GM18505 (cell line): ENCODE results near the gene BLOC1S1.
A peak's percentile ranks its signal among the peaks of the same experiment; 100 is the strongest.

Source experiments
- ATAC-seq: cut with Tn5 transposase; IDR thresholded peaks from one replicate; pipeline ENCODE4 v1.9.1; 2021; ENCODE audit not compliant: unreplicated experiment
- POLR2A ChIP-seq: IDR thresholded peaks from 4 replicates; pipeline ENCODE4 v1.6.1; 2011; ENCODE audit warnings: borderline replicate concordance; ENCODE audit not compliant: insufficient read depth, insufficient read length; ENCODE audit errors: extremely low read depth

The BLOC1S1 gene

DNA sequence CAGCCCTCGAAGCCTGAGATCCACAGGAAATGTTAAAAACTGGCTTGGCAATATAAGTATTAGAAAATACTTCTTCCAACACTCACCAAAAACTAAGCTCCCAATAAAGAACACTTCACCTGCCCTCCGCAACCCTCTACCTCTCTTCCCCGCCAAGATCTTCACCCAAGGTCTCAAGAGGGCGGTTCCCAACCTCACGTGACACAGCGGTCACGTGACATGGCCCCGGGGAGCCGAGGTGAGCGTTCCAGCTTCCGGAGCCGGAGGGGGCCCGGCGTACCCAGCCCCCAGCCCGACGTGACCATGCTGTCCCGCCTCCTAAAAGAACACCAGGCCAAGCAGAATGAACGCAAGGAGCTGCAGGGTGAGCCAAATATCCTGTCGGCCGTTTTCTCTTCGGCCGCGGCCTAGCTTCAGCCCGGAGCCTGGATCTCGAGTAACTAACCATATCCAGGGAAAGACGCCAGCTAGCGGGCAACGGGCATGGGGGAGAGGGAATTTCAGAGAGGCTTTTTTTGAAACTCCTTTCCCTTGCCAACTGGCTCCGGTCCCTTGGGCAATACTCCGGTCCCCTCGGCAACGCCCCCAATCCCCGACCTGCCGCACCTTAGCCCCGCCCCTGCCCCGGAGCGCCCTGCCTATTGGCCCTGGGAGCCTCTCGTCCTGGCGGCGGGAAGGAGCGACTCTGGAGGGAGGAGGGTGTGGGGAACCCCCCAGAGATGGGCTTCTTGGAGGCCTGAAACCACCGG lies at the start of gene BLOC1S1:
TSS of gene BLOC1S1 (plus strand) at position 214 of the 749 bp plus-strand sequence. CDS start at position 220, 6 bp downstream.
- TF ChIP-seq POLR2A, result peak; percentile 60
- ATAC-seq, result peak; percentile 89

DNA sequence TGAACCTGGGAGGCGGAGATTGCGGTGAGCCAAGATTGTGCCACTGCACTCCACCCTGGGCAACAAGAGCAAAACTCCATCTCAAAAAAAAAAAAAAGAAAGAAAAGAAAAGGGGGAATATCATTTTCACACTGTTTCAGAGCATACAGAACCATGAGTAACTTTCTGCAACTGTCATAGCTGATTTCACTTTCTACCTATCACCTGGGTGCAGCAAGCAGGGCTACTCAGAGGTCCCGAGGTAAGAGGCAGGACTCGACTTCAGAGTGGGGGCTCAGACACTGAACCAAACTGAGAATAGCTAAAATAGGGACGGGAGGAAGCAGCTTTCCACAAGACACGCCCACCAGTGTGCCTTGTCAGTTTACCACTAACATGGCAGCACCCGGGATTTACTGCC lies 49.3 kb upstream of the BLOC1S1 start:
- ATAC-seq, result no peak
- no peak for TF ChIP-seq POLR2A

DNA sequence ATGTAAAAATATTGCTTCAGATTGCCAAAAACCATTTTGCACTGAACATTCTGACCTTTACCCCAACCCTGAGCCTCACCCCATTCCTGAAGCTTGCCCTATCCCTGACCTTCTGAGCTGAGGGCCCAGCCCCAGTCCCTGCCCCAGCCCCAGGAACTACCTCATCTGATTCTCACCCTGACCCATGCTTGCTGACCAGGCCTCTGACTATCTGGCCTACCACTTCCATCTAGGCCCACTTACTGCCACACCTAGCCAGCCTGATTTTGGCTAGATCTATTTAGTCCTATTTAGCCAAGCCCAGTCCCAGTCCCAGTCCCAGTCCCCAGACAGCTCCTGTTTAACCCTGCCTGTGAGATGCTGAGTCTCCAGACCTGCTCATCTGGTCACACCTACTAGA lies 45.6 kb upstream of the BLOC1S1 start:
- no peak for TF ChIP-seq POLR2A

DNA sequence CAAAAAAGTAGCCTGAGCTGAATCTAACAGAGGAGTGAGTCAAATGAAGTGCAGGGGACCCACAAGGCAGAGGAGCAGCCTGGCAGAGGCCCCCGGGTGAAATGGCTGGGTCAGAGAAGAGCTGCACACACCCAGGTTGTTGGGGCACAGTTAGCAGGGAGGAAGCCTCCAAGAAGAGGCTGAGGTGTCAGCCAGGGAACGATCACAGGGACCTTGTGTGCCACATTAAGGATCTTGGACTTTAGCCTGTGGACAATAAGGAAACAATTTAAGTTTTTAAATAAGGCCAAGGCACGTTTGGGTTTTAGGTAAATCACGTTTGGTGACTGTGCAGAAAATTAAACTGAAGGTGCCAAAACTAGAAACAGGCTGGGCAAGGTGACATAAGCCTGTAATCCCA lies 44.1 kb upstream of the BLOC1S1 start:
- TF ChIP-seq POLR2A, result no peak
- ATAC-seq, result no peak

More for the DNA sequence above, 45.6 kb upstream of the BLOC1S1 start:
- no peak for ATAC-seq

DNA sequence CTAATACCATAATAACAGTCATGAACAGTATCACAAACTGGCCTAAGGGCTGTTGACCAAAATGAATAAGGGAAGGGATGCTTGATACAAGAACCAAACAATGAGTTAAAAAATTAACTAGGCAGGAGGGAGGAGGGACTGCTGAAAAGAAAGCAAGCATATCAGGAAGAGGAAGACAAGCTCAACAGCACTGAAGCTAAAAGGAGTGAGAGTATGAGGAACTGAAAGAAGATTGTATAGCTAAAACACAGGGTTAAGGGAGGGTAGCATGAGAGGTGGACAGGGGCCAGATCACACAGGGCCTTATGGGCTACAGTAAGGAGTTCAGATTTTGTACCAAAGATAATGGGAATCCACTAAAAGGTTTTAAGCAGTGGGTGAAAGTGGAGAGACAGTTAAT lies 42.2 kb upstream of the BLOC1S1 start:
- peak; percentile 99 for ATAC-seq
- TF ChIP-seq POLR2A, result peak; percentile 47

DNA sequence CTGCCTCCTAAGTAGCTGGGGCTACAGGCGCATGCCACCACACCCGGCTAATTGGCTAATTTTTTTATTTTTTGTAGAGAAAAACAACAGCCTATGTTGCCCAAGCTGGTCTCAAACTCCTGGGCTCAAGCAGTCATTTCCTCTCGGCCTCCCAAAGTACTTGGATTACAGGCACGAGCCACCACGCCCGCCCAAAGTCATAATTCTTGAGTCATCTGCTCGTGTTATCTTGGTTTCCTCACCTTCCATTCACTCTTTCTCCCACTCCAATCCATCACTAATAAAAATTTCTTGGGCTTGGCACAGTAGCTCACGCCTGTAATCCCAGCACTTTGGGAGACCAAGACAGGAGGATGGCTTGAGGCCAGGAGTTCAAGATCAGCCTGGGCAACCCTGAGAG lies 40.2 kb upstream of the BLOC1S1 start:
- ATAC-seq, result no peak
- TF ChIP-seq POLR2A, result no peak

DNA sequence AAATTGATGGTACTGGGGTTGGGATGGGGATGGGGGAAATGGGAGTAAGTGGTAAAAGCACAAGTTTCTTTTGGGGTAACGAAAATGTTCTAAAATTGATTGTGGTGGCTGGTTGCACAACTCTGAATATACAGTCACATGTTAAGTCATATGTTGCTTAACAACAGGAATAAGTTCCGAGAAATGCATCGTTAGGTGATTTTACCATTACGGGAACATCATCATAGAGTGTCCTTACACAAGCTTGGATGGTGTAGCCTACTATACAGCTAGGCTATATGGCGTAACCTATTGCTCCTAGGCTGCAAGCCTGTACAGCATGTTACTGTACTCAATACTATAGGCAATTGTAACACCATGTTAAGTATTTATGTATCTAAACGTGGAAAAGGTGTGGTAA lies 39.1 kb upstream of the BLOC1S1 start:
- TF ChIP-seq POLR2A, result no peak
- no peak for ATAC-seq

DNA sequence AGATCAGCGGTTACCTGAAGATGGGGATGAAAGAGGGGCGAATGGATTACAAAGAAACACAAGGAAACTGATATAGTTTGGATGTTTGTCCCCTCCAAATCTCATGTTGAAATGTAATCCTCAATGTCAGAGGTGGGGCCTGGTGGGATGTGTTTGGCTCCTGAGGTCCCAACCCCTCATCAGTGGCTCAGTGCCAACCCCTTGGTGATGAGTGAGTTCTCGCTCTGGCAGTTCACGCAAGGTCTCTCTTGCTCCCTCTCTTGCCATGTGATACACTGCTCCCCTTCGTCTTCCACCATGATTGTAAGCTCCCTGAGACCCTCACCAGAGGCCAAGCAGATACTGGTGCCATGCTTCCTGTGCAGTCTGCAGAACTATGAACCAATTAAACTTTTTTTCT lies 36.2 kb upstream of the BLOC1S1 start:
- no peak for ATAC-seq
- TF ChIP-seq POLR2A, result no peak

DNA sequence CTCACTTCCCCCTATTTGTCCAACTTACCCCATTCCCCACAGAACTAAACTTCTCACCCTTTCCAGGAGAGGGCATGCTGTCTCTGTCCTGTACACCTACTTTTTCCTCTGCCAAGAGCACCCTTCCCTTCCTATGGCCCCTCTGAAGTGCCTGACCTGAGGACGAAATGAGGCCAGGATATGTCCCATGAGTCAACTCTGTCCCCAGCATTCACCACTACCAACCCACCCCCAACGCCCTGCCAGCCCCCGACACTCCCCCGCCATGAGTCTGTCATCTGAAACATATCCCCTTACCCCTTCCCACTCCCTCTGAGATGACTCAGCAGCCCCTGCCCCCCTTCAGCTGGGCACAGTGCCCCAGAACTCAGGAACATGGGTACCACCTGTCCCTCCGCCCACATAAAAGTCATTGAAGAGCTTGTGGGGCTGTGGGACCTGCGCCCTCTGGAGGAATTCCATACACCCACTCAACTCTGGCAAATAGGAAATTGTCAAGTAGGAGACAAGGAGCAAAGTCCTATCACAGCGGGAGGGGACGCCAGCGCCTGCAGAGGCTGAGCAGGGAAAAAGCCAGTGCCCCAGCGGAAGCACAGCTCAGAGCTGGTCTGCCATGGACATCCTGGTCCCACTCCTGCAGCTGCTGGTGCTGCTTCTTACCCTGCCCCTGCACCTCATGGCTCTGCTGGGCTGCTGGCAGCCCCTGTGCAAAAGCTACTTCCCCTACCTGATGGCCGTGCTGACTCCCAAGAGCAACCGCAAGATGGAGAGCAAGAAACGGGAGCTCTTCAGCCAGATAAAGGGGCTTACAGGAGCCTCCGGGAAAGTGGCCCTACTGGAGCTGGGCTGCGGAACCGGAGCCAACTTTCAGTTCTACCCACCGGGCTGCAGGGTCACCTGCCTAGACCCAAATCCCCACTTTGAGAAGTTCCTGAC lies 34.4 kb upstream of the BLOC1S1 start:
- TF ChIP-seq POLR2A, result no peak
- ATAC-seq, result no peak

DNA sequence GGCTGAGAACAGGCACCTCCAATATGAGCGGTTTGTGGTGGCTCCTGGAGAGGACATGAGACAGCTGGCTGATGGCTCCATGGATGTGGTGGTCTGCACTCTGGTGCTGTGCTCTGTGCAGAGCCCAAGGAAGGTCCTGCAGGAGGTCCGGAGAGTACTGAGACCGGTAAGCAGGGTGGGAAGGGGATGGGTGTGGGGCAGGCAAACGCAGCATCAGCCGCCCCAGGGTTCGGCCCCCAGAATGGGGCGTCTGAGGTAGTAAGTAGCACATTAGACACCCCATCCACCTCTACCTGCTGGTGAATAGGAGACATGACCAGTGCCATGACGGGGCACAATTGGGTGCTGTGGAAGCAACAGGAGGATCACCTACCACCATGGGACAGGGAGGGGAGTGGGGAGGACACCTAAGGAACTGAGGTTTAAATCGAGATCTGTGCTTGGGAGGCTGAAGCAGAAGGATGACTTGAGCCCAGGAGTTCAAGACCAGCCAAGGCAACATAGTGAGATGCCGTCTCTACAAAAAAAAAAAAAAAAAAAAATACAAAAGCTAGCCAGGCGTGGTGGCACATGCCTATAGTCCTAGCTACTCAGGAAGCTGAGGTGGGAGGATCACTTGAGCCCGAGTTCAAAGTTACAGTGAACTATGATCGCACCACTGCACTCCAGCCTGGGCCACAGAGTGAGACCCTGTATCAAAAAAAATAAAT lies 33.6 kb upstream of the BLOC1S1 start:
- ATAC-seq, result no peak
- no peak for TF ChIP-seq POLR2A

DNA sequence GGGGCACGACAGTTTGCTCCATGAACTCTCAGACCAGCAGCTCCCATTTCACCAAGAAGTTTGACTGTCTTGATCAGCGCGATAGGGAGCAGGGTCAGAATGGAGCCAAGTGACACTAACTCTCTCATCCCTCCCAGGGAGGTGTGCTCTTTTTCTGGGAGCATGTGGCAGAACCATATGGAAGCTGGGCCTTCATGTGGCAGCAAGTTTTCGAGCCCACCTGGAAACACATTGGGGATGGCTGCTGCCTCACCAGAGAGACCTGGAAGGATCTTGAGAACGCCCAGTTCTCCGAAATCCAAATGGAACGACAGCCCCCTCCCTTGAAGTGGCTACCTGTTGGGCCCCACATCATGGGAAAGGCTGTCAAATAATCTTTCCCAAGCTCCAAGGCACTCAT lies 32.2 kb upstream of the BLOC1S1 start:
- ATAC-seq, result no peak
- no peak for TF ChIP-seq POLR2A

DNA sequence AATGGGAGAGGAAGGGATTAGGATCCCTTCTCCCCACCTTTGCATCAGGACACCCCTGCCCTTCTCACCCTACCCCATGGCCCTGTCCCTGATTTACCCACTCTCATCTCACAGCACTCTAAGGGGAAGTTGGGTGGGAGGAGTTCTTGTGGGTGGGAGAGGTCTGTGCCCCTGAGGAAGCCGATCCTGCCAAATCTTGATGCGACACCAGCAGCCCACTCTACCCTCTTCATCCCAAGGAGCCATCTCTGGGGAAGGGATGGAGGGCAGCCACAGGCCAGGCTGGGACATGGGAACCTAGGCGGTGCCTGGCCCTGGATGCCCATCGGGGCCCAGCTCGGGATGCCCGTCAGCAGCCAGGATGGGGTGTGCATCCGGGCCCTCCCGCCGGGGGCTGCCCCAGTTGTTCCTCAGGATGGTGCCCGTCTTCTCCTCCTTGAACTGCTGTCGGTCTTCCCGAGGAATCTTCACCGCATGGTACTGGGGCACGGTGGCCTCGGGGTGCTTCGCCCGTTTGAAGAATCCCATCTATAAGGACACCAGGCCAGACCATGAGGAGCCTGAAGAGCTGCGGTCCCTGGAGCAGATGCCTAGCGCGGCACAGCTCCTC lies 31.0 kb upstream of the BLOC1S1 start:
- TF ChIP-seq POLR2A, result no peak
- ATAC-seq, result no peak

DNA sequence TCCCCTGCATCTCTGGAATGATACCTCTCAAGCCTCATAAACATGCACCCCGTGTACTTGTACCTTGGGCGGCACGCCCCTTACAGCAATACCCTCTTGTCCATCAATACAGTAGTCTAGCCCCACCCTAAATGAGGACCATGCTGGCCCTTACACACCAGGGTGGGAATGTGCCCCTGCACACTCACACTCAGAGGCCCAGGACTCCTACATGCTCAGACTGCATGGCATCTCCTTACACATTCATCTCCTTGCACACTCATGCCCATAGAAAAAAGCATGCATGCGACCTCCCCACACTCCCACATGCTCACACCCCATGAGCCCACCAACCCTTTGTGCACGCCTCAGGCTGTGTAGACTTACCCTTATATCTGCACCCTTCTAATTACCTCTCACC lies 30.2 kb upstream of the BLOC1S1 start:
- ATAC-seq, result no peak
- no peak for TF ChIP-seq POLR2A
